ENCODE results near the gene EXOC6B.

Gene EXOC6B

DNA sequence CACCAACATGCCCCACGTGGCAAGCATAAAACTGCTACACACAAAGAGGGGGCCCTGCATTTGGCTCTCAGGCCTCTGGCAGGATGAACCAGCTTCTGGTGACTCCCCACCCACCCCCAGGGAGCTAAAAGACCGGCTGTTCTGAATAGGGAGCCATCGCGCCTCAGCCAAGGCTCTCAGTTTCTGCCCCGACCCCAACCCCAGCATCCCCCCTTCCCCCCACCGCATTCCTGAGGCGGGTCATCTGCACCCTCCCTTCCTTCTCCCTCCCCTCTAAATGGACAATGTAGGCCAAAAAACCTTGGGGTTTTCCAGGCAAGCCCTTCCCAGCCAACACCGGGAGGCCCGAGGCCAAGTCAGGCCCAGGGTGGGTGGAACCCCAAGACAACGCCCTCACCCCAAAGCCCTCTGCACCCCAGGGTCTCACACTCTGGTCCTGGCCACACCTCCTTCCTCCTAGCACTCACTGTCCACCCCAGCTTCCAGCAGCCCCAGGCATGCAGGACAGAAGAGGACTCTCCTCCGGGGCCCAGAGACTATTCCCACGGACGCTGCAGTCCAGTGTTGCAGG, 683.9 kb downstream of the EXOC6B start:
- DNase-seq = peak; percentile 41

DNA sequence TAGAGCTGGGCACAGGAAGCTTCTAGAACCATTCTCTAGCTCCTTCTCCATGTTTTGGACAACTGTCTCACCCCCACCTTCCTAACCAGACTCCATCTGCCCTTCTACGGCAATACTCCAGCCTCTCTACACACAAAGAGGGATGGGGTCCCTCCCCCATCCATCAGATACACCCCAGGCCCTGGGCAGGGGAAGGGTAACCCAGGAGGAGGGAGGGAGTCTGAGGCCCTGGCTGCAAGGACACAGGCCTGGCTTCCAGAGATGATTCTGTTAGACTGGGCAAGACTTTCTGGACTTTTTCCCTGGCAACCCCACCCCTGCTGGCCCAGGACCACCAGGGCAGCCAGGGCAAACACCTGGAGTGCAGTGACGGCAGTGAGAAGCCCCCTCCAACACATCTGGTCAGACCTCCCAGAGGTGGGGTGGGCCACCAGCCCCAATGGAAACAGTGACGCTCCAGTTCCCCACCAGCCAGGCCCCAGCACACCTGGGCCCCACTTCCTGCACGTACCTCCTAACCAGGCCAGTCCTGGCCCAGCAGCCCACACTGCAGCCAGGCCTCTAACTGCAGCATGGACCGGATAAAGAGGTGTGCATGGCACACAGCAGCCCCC, 684.7 kb downstream of the EXOC6B start:
- peak; percentile 46 for DNase-seq

DNA sequence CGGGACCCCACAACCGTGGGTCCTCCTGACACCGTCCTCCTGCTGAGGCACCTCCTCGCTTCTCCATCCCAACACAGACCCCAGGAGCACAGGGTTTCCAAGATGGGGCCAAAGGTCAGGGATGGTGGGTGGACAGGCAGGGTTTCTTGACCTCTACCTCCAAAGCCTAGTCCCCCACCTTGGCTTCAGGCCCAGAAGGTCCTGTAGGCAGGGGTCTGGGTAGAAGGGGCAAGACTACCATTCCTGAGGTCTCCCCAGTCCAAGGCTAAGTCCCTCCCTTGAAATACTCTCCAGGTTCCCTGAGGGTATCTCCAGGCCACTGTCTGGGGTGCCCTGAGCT, 685.2 kb downstream of the EXOC6B start:
- DNase-seq = peak; percentile 40

DNA sequence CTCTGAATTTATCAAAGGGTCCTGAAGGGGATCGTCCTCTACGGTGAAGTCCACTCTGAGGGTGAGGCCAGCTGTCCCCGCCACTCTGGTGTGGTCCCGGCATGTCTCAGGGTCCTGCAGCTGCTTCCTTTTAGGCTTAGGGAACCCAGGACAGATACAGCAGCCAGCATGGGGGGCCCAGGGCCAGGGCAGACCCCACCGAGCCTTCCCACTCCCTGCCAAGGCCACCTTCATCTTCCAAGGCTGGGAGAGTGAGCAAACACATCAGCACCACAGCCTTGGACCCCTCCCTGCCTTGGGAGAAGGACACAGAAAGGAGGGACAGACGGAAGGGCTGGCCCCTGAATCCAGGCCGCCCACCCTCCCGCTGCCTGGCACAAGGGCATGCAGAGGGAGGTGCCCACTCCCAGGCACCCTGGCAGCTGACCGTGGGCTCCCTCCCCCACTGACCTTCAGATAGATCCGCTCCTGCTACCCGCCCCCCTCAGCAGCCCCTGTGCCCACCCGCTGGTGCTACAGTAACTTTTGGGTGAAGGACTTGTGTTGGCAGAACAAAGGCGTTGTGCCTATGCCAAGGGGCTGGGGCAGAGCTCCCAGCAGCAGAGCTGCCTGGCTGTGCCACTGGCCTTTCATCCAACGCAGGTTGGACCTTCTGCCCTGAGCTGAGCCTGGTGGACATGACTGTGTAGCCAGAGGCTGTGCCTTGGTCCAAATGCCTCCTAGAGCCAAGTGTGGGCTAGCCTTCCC, 685.8 kb downstream of the EXOC6B start:
- DNase-seq = peak; percentile 43

DNA sequence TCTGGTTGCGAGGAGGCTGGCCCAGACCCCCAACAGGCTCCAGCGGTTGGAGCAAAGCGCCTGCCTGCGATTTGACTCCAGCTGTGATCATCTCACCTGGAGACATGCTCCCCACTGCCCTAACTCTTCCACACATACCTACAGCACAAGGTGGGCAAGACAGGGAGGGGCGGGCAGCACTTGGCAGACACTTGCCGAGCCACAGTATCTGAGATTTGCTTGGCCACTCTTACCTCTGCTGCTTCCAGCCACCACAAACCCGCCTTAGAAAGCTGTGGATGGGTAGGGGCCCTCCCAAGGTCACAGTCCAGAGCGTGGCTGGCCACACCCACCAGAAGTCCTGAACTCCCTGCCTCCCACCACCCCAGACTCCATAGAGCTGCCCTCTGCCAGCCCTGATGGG, 686.4 kb downstream of the EXOC6B start:
- DNase-seq = no peak

DNA sequence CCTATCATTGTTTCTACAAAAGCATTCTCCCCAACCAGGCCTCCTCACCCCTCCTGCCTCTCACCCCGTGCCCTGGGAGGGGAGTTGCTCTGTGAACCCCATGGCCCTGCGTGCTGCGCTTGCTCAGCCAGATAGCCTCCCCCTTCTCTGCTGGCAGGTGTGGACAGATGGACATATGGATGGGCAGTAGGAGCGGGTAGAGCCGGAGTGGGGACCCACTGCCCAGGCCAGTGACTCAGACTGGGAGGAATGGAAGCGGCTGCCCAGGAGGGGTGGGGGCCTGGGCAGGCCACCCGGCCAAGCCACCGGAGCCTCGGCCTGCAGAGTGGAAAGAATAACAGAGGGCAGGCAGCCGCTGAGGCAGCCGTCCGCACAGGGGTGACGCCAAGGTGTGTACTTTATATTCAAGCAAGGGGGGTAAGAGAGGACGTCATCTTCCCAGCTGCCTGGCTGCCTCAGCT, 686.9 kb downstream of the EXOC6B start:
- DNase-seq = peak; percentile 65

DNA sequence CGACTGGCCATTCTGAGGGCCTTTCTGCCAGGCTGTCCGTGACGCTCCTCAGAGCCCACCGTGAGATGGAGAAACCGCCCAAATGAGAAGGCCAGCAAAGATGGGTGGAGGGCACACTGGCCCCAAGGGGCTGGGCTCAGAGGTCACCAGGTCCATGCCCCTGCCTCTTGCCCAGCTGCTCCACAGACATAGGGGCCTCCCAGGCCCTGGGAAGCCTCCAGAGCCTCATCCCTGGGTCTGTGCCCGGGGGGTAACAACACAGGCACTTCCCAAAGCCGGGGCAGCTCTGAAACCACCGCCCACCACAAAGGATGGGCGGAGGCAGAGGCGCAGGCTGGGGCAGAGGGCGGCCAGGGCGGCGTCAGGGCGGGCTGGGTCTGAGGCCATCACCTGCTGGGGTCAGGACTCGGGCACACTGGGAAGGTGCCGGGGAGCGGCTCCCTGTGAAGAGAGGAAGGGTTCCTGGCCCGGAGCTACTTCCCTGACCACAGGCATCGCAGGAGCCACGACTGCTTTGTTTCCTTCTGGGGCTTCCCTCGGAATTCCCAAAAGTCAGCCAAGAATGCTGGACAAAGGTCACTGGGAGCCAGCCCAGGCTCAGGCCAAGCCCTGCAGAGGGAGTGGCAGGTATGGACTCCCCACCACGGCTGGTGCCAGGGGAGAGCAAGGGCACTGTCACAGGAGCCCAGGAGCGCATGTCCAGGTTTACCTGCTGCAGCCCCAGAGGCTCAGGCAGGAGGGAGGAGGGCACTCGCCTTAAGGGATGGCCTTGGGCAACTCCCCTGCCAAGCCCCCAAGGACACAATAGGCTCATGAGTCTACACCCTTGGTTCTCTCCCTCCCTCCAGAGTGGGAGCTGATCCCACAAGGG, 687.6 kb downstream of the EXOC6B start:
- DNase-seq = peak; percentile 42

DNA sequence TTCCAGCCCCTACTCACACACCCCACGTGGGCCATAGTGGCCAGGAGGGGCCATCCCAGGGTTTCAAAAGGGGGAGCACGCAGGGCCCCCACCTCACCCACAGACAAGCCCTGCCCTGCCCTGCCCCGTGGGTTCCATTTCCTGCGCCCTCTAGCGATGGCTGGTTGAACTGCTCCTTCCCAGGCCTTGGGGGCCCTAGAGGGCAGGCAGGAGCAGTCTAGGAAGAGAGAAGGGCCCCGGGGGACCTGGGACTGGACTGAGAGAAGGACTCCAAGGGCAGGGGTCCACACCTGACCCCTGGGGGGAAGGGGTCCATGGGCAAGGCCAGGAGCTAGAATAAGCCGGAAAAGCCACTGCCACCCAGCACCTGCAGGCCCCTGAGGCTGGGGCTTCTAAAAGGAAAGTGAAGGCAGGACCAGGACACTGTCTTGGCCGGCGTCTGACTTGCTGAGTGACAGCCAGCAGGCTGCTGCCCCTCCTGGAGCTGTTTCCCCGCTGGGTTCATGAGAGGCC, 688.3 kb downstream of the EXOC6B start:
- peak; percentile 76 for DNase-seq

DNA sequence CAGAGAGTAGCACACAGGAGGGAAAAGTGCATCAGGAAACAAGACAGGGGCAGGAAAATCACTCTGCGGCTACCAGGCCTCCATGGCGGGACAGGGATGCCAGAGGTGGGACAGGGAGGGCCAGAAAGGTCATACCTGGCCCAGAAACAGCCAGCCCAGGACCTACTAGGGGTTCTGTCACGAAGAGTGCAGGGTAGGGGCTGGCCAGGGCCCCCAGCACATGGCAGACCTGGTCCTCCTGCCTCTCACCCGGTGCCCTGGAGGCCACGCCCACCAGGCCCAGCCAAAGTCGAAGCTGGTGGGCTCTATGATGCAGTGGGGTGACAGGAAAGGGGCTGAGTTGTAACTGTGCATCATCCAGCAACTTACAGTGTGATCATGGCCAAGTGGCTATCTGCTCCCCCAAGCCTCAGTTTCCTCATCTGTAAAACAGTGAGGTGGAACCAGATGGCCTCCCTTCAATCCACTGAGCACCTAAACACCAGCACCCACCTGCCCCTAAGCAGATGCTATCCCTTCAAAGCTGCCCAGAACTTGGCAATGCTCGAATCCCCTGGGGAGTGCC, 688.8 kb downstream of the EXOC6B start:
- DNase-seq = peak; percentile 42

DNA sequence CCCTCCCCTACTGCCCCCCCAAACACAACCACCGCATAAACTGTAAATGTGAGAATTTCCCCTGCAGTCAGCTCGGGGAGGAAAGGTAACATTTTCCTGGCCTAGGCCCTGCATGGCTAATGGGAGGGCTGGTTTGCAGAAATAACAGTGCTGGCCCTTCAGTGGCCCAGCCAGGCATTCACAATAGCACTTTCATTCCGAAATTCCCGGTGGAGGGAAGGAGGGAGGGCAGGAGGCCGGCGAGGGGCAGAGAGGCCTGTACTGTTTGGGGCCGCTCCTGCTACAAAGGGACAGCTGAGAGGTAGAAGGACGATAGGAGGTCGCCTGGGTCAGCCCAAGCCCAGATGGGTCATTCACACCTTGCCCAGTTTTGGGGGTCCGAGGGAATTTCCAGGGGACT, 689.5 kb downstream of the EXOC6B start:
- peak; percentile 69 for DNase-seq

DNA sequence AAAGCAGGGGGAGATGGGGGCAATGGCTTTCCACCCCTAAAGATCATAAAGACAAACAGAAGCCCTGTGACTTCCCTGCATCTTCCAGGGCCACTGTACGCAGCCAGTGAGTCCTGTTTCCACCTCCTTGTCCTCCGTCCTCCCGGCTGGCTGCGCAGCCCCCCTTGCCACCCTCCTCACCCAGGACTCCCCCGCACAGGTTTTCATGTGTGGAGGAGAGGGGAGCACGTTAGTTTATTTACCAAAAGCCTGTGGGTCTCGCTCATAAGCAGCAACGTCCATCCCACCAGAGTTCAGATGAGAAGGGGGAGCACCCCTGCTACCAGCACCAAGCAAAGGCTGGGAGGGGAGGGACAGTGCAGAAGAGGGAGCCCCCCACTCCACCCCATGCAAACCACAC, 689.9 kb downstream of the EXOC6B start:
- no peak for DNase-seq

DNA sequence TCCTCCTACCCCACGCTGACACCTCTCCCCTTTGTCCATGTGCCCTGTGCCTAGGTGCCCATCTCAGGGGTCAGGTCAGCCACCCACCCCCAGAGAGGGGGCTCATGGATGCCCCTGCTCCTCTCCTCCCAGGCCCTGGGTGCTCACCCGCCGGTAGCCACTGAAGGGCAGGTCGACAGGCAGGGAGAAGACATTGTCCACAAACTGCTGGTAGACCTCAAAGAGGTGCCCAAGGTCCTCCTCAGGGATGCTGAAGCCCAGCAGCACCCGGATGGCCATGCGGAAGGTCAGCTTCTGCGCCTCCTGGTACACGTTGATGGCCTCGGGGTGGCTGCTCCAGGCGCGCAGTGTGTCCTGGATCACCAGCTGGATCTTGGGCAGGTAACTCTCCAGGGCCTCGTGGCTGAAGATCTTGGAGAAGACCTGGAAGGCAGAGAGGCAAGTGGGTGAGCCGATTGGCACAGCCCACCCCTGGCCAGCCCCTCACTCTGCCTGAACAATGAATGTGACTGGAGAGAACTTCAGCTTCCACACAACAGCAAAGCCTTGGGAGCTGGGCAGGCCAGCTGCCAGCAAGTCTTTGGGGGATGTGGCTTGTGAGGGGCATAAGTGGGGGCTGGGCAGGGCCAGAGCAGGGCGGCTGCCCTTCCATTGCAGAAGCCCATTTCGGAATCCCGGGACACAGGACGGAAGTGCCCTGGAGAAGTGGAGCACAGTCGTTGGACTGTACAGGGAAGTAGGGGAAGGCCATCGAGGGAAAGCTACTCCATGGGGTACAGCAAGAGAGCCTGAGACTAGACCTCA, 690.6 kb downstream of the EXOC6B start:
- peak; percentile 23 for DNase-seq

DNA sequence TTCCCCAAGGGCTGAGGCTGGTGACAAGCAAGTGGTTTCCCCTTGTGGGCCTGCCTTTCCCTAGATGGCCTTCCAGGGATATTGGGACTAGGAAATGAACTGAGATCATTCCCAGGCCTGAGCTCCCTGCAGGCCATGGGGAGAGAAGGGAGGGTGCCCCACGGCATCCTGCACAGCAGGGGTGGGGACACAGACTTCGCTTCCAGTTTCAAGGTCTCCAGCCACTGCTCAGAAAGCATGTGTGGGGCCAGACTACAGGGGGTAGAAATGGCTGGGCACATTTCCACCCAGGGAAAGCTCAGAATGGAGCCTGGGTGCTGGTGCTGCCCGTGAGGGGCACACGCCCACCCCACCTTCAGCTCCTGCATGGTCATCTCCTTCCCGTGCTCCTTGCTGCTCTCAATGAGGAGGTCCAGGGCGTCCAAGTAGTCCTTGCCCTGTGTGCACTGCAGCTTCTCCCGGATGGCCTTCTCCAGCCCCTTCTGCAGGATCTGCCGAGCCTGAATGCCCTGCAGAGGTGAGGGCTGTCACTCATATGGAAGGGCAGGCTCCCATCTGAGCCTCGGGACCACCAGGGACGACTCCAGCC, 691.3 kb downstream of the EXOC6B start:
- DNase-seq = peak; percentile 30

DNA sequence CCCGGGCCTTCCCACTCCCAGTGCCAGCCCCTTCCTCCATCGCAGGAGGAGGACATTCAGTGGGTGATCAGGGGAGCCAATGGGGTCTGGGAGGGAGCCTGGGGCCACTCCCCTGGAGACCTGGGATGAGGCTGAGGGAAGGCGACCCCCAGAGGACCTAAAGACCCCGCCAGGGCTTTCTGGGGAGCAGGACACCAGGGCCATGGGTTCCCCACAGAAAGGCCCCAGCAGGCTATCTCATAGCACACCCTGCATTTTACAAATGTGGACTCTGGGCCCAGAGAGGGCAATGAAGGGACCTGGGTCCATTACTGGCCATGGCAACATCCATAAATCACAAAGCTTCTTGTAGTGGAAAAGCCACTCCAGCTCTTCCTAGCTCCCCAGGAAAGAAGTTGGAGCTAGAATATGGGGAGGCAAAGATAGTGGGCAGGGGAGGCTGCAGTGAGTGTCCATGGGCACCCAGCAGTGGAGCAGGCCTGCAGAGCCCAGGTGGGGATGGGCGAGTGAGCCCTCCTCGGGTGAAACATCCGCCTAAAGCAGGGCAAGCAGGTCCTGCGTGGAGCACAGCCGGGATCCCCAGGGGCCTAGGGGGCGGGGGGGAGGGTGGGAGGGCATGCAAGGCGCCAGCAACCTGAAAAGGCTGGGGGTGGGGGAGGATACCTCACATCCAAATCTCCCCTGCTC, 692.0 kb downstream of the EXOC6B start:
- DNase-seq = peak; percentile 22

DNA sequence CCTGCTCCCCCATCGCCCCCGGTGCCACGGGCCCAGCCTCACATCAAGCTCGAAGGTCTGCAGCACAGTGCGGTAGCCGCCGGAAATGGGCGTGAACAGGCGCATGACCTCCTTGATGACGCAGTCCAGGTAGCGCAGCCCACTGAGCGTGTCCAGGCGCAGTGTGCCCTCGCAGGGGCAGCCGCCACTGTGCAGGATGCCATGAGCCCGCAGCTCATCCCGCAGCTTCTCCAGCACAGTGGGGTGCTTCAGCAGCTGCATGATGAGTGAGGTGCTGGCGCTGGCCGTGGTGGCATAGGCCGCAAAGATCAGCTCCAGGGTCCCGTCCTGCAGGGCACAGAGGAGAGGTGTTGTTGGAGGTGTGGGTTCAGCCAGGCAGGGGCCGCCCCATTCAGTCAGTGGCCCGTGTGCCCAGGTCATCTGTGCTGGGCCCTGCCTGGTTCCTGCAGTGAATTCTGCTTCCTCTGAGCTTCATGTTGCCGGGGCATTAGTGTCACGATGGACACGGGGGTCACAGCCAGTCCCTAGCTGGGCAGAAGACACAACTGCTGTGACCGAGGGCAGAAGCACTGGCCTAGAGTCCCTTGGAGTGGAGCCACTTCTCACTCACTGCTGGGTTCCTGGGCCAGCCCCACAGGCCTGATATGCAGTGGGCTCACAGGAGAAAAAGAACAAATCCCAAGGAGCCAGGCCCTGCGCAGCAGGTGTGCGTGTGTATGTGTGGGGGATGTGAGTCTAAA, 692.7 kb downstream of the EXOC6B start:
- DNase-seq = peak; percentile 36

DNA sequence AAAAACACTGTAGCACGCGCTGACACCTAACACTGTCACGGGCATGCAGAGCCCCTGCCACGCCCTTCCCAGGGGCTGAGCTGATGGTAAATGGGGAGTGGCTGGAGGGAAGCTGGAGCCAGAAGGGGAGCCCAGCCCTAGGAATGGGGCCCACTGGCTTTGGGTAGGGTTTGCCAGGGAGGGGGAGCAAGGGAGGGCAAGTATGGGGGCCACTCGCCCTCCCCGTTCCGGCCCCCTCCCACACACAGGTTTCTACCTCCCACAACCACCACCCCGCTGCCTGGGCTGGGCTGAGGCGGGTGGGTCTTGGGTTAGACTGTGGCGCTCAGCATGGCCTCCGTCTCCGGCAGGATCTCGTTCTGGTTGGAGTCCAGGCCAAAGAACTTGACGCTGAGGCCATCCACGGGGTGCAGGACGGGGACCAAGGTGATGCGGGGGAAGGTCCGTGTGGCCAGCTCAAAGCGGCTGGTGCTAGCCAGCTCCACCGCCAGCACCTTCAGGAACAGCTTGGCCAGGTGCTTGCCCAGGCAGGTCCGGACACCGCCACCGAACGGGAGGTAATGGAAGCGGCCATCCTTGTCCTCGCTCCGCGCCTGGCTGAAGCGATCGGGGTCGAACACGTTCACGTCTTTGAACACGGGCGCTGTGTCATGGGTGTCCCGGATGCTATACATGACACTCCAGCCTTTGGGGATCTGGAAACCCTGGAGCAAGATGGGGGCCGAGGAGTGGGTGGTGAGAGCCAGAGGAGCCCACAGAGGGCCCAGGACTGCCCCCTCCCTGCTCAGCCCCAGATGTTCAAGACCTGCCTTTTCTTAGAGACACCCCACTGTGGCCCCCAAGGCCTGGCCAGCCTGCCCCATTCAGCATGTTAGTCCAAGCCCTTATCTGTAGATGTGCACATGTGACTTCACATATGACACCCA, 693.7 kb downstream of the EXOC6B start:
- peak; percentile 32 for DNase-seq

DNA sequence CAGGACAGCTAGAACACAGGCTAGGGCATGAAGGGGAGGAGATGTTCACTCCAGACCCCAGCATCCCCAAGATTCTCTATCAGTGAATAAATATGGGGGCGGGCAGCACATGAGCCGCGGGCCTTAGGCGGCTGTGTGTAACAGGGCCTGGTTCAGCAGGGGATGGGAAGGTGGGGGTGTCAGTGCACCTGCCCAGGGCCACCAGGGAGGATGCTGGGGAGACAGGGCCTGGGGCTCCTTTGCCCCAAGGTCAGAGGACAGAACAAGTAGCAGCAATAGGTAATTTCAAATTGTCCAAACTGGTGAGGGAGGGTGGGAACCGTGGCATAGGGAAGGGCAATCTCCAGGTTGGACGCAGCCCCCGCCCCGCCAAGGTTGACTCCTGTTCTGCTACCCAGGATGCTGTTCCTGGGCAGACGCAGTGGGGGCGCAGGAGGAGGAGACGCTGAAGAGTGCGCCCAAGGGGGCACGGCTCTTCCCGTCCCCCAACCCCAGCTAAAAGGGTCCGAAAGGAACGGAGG, 694.4 kb downstream of the EXOC6B start:
- DNase-seq = peak; percentile 33

DNA sequence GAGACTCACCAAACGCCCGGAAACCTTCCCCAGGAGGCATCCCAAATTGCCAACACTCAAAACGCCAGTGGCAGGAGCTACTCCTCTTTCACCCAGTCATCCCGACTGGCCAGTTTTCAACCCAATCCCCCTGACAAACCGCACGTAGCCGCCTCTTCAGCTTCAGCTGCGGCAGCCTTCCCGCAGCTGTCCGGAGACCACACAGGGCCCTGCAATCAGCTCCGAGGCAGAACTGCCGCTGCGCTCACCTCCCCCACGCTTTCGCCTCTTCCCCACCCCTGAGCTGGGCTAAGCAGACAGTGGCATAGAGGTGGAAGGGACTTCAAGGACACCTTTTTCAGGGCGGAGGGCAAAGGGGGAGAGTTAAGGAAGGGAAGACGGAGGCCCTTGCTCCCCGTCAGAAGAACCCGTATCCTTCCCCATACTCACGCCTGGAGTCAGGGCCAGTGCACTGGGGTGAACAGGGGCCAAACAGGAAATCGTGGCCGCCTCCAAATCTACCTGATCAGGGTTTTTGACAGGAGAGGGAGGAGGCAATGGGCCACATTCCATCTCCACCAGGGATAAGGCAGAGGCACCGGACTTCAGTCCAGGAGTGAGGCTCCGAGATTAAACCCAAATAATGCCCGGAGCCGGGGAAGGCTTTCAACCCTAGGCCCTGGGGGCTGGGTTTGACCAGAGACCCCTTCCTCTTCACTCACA, 695.0 kb downstream of the EXOC6B start:
- peak; percentile 22 for DNase-seq

Data from right forelimb (tissue), 1 donor.